Embryonic facial prominence (tissue), 1 donor: ENCODE results near the gene CDCA8.
"Not testable (repeated sequence)": the region's sequence is repeated elsewhere in the genome, so short reads cannot be mapped to it uniquely, and the experiment has no call there.

Experiments
- DNase-seq: peaks from one replicate; pipeline ENCODE4 v3.0.0-alpha.2; 2016; ENCODE audit errors: extremely low spot score

CDCA8 gene

GRCh38 chr1:37734629-37735591 is 42.6 kb downstream of the CDCA8 start:
- no peak for DNase-seq

GRCh38 chr1:37737975-37738374 is 45.7 kb downstream of the CDCA8 start:
- not testable (repeated sequence) for DNase-seq

DNA sequence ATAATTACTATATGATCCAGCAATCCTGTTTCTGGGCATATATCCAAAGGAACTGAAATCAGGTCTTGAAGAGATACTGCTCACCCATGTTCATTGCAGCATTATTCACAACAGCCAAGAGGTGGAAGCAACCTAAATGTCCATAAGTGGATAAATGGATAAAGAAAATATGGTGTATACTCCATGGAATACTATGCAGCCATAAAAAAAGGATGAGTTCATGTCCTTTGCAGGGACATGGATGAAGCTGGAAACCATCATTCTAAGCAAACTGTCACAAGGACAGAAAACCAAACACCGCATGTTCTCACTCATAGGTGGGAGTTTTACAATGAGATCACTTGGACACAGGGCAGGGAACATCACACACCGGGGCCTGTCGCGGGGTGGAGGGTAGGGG is 46.3 kb downstream of the CDCA8 start:
- DNase-seq: not testable (repeated sequence)

- no peak for DNase-seq
These were observed 46.9 kb downstream of the CDCA8 start for GRCh38 chr1:37739222-37739621.

- DNase-seq: no peak
These were observed 48.8 kb downstream of the CDCA8 start for GRCh38 chr1:37741130-37741529.

DNA sequence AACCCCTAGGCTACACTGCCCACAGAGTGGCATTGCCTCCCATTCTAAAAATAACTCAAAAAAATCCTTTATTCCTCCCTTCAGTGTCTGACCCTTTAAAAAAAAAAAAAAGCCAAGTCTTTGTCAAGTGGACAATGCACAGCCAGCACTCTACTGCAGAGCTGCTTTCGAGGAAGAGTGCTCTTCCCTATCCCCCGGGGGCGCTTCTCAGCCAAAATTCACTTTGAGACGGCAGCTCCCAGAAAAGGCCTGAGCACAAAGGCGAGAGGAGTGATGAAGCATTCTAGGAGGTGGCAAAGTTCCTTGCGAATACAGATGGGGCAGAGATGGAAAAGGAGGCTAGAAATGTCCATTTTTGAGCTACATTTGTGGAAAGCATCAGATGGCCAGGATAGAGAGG is 49.3 kb downstream of the CDCA8 start:
- no peak for DNase-seq

DNA sequence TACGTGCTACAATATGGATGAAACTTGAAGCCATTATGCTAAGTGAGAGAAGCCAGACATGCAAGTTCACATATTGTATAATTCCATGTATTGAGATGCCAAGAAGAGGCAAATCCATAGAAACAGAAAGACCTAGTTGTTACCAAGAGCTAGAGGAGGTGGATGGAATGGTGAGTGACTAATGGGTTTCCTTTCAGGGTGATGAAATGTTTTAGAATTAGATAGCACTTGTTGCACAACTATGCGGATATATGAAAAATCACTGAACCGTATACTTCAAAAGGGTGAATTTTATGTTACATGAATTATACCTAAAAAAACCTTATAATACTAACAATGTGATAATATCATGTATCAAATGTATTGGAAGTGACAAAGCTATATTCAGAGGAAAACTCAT is 54.5 kb downstream of the CDCA8 start:
- no peak for DNase-seq

DNA sequence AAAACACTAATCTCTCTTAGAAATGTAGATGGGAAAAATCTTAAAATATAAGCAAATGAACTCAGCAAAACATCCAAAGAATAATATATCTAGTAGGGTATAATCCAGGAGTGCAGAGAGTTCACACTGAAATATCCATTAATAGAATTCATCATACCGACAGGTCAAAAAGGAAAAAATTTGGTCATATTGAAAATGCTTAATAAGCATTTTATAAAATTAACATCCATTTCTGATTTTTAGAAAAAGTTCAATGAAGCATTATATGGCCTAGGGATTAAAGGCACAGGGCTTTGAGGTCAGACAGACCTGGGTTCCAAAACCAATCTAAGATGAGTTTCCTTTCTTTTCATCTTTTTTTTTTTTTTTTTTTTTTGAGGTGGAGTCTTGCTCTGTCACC is 56.2 kb downstream of the CDCA8 start:
- DNase-seq: no peak

- DNase-seq: no peak
These were observed 59.9 kb downstream of the CDCA8 start for GRCh38 chr1:37752213-37752582.

DNA sequence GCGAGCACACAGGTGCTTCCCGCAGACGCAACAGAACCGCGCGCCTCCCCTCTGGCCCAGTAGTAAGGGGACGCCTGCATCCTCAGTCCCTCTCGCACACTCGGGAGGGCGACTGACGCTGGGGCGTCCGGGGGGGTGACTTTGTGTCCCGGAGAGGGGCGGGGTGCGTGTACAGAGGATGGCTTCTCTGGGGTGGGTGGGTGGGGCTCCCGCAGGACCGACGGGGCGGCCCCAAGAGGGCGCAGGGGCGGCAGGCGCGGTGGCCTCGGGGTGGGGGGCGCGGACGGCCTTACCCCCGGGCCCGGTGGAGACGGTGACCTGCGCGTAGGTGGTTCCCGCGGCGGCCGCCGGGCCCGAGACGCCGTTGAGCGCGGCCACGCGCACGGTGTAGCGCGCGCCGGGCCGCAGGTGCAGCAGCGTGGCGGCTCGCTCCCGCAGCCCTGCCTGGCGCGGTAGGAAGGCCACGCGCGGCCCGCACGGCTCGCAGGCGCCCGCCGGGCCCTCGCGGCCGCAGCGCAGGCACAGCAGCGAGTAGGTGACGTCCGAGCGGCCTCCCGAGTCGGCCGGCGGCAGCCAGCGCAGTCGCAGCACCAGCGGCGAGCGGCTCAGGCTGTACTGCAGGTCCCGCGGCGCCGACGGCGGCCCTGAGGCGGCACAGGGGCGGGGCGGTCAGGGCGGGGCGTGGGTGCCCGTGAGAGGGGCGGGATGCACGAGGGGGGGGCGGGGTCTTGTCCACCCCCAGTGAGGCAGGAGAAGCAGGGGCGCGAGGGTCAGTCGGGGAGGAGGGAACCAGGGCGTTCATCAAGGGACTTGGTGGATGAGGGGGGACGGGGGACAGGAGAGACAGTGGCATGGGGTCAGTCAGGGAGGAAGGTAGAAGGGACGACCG is 60.5 kb downstream of the CDCA8 start:
- no peak for DNase-seq

GRCh38 chr1:37753473-37754321 is 61.4 kb downstream of the CDCA8 start:
- DNase-seq: no peak

DNA sequence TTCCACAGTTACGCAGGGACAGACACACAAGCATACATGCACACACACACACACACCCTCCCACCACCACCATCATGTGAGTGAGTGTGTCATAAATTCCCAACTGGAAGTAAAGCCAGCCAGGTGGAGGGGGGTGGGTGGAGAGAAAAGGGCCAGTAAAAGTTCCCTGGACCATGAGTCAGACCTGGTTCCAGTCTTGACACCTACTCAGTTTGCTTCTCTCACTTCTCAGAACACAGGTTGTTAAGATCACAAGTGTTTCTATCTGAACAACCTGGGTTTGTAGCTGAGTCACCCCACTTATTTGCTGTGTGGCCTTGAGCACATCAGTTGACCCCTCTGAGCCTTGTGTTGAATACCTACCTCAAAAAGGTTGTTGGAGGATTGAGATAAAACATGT is 63.0 kb downstream of the CDCA8 start:
- DNase-seq: no peak

GRCh38 chr1:37755951-37756560 is 63.7 kb downstream of the CDCA8 start:
- no peak for DNase-seq
